Osteocyte (in vitro differentiated cells): Measurements from ENCODE around the gene LRRC51. TPM values are rescaled to one million over a fixed set of nuclear protein-coding genes. Genes with fewer than 3 reads are reported as not detected.
A peak's percentile ranks its signal among the peaks of the same experiment; 100 is the strongest.

Source experiments
- DNase-seq: peaks from one replicate; pipeline ENCODE4 v3.0.0; 2021; ENCODE audit warnings: mixed read lengths; ENCODE audit not compliant: unreplicated experiment; ENCODE audit errors: extremely low spot score
- H3K27ac Mint-ChIP-seq: one replicate; pipeline ENCODE4 v1.8.0; 2021; ENCODE audit warnings: mild to moderate bottlenecking, mixed read lengths; ENCODE audit not compliant: unreplicated experiment
- H3K27me3 Mint-ChIP-seq: one replicate; pipeline ENCODE4 v1.8.0; 2021; ENCODE audit warnings: mixed read lengths; ENCODE audit not compliant: unreplicated experiment
- H3K36me3 Mint-ChIP-seq: one replicate; pipeline ENCODE4 v1.8.0; 2021; ENCODE audit warnings: mixed read lengths; ENCODE audit not compliant: unreplicated experiment
- H3K4me1 Mint-ChIP-seq: one replicate; pipeline ENCODE4 v1.8.0; 2021; ENCODE audit warnings: mixed read lengths; ENCODE audit not compliant: unreplicated experiment
- H3K4me3 Mint-ChIP-seq: one replicate; pipeline ENCODE4 v1.8.0; 2021; ENCODE audit warnings: mild to moderate bottlenecking, moderate library complexity, mixed read lengths; ENCODE audit not compliant: unreplicated experiment
- H3K9me3 Mint-ChIP-seq: one replicate; pipeline ENCODE4 v1.8.0; 2021; ENCODE audit warnings: mixed read lengths; ENCODE audit not compliant: unreplicated experiment
- total RNA-seq: library from RNA; stranded (reverse); gene quantifications from 2 replicates; pipeline ENCODE4 v1.2.1, GENCODE V29; 2021
- TF ChIP-seq, protein P1 (sequence below): fragments of 200-600 bp; sonication (generic); IDR thresholded peaks from 2 replicates; pipeline ENCODE4 v1.5.0; 2021; ENCODE audit warnings: antibody characterized with exemption, mild to moderate bottlenecking, moderate library complexity

The LRRC51 gene
- total RNA-seq, 1 donor from 2014 or later = 9.1 TPM

DNA sequence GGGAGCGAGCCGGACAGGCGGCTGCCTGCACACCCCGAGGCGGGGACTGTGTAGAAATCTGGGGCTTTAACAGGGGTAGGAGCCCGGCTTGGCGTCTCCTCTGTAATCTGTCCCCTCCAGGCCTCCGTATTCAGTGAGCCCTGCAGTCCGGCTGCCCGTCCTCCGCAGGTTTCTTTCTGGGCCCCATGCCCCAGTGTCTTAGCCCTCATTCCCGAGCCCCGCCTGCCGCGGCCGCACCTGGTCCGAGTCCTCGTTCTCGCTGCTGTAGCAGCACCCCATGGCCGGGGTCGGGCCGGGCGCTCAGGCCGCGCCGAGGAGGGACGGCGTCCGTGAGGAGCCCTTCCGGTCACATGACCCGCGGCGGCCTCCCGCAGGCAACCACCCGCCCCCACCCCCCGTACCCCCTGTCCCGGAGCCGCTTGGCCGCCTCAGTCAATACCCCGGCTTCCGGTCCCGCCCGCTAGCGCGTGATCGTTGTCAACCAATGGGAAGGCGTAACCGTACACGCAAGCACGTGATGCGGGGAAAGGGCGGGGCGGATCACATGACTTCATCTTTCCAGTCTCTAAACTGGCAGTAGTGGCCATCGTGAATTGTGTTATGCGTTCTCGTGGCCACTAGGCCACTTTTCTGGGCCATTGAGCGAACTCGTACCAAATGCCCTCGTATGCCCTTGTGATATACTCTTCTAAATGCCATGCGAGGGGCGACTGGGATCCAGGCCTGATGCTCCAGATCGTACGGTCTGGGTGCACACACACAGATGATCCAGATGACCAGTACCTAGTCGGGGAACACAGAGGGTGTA is 22.5 kb downstream of the LRRC51 start, which contains the start of gene LAMTOR1:
TSS of gene LAMTOR1 (minus strand) at position 352 of the 808 bp plus-strand sequence. CDS start at position 279, 73 bp downstream.
- Mint-ChIP-seq H3K36me3 (peaks cover 11% of the 10 kb centered on the region), H3K4me1 (peaks cover 33% of the 10 kb centered on the region), H3K27me3 (no peaks in the 10 kb centered on the region), H3K27ac (peak within 1 kb of the TSS; percentile 88), H3K4me3 (peak within 1 kb of the TSS; percentile 91), H3K9me3 (no peaks in the 10 kb centered on the region)
- peak; percentile 99 for DNase-seq
- TF ChIP-seq, protein P1, sequence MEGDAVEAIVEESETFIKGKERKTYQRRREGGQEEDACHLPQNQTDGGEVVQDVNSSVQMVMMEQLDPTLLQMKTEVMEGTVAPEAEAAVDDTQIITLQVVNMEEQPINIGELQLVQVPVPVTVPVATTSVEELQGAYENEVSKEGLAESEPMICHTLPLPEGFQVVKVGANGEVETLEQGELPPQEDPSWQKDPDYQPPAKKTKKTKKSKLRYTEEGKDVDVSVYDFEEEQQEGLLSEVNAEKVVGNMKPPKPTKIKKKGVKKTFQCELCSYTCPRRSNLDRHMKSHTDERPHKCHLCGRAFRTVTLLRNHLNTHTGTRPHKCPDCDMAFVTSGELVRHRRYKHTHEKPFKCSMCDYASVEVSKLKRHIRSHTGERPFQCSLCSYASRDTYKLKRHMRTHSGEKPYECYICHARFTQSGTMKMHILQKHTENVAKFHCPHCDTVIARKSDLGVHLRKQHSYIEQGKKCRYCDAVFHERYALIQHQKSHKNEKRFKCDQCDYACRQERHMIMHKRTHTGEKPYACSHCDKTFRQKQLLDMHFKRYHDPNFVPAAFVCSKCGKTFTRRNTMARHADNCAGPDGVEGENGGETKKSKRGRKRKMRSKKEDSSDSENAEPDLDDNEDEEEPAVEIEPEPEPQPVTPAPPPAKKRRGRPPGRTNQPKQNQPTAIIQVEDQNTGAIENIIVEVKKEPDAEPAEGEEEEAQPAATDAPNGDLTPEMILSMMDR = peak; percentile 46

DNA sequence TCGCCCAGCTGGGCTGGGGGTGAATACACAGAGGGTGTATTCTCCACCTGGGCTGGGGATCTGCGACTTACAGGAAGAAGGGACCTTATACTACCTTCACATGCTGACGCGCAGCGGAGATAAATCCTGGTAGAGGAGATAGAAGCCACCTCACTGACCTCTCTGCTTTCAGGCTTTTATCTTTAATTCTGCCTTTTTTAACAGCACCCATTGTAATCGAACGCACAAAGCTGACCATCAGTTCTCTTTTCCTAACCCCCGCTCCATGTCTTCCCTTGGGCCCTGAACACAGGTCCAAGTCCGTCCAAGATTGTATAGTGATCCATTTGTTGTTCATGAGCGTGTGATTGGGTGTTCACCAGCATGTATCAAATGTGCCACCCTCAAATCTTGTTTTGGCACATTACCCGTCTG is 23.1 kb downstream of the LRRC51 start:
- peak overlapping the region; percentile 91 for H3K4me3 Mint-ChIP-seq
- H3K9me3 Mint-ChIP-seq = no peaks in the 10 kb centered on the region
- peak overlapping the region; percentile 88 for H3K27ac Mint-ChIP-seq
- TF ChIP-seq, protein P1 = no peak
- DNase-seq = no peak
- no peaks in the 10 kb centered on the region for H3K27me3 Mint-ChIP-seq
- H3K36me3 Mint-ChIP-seq = peaks cover 6% of the 10 kb centered on the region
- peaks cover 33% of the 10 kb centered on the region for H3K4me1 Mint-ChIP-seq

DNA sequence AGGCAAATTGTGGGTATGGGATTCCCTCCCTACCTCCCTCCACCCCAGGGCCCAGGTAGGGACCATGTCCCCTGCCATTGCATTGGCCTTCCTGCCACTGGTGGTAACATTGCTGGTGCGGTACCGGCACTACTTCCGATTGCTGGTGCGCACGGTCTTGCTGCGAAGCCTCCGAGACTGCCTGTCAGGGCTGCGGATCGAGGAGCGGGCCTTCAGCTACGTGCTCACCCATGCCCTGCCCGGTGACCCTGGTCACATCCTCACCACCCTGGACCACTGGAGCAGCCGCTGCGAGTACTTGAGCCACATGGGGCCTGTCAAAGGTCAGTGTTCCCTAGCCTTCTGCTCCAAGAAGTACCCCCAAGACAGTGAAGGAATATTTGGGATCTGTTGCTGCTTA is 25.2 kb downstream of the LRRC51 start, which contains the start of gene TOMT:
TSS of gene TOMT (plus strand) at position 37 of the 400 bp plus-strand sequence. CDS start at position 65, 28 bp downstream.
- Mint-ChIP-seq H3K27me3 (no peaks in the 10 kb centered on the region), H3K36me3 (peaks cover 3% of the 10 kb centered on the region), H3K4me1 (peaks cover 28% of the 10 kb centered on the region), H3K4me3 (no peak within 1 kb of the TSS), H3K27ac (peak within 1 kb of the TSS; percentile 15), H3K9me3 (no peaks in the 10 kb centered on the region)
- DNase-seq = no peak
- TF ChIP-seq, protein P1 = no peak

DNA sequence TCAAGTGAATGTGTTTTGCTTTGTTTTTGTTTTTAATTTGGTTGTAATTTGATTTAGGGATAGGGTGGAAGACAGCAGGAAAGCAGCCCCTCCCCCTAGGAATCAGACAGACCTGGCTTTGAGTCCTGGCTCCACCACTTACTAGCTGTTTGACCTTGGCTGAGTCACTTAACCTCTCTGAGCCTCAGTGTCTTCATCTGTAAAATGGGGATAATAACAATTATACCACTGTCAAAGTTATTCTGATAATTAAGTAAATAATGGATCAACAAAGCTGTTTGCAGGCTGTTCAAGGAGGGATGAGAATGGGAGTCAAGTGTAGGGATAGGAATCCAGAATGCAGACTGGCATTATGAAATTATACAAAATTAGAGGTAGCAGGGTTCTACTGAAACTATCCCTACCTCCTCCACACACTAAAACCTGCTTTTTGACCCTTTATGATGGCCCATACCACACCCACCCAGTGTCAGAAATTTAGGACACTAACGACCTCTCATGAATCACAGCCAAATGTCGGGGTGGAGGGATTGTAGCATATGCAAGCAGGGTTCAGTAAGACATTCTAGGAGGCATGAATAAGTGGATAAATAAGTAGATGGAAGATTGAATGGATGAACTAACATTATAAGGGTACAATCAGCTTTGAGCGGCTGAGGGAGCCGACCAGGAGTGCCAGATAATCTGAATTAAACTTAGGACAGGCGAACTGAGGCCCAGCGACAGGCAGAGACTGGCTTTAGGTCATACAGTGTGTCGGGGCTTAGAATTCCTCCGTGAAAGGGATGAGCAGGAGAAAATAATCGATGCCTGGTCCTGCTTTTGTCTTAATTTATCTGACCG is 30.9 kb downstream of the LRRC51 start:
- DNase-seq = no peak
- Mint-ChIP-seq H3K4me3 (peak overlapping the region; percentile 90), H3K27ac (peak overlapping the region; percentile 100), H3K4me1 (peaks cover 17% of the 10 kb centered on the region), H3K36me3 (no peaks in the 10 kb centered on the region), H3K9me3 (no peaks in the 10 kb centered on the region), H3K27me3 (no peaks in the 10 kb centered on the region)
- TF ChIP-seq, protein P1 = no peak
